GF-D8 (cell line): Measurements from ENCODE around the gene ZBTB7C.

ENCODE experiments used
- DNase-seq: peaks from one replicate; lab custom pipeline; 2025; lab: John Stamatoyannopoulos, UW

Gene ZBTB7C

GRCh38 chr18:48216639-48217257, 192.4 kb downstream of the ZBTB7C start:
- DNase-seq, result no peak

- no peak for DNase-seq
These were observed 193.1 kb downstream of the ZBTB7C start for GRCh38 chr18:48215876-48216638.

- DNase-seq, result no peak
These were observed 195.4 kb downstream of the ZBTB7C start for GRCh38 chr18:48213791-48214190.

- no peak for DNase-seq
These were observed 200.6 kb downstream of the ZBTB7C start for GRCh38 chr18:48208432-48209140.

GRCh38 chr18:48207733-48208132, 201.4 kb downstream of the ZBTB7C start:
- no peak for DNase-seq

- no peak for DNase-seq
These were observed 202.3 kb downstream of the ZBTB7C start for GRCh38 chr18:48206887-48207286.

GRCh38 chr18:48203961-48204666, 205.1 kb downstream of the ZBTB7C start:
- DNase-seq, result no peak

GRCh38 chr18:48203288-48203945, 205.8 kb downstream of the ZBTB7C start:
- DNase-seq, result no peak

- no peak for DNase-seq
These were observed 206.6 kb downstream of the ZBTB7C start for GRCh38 chr18:48202350-48203260.

- no peak for DNase-seq
These were observed 207.2 kb downstream of the ZBTB7C start for GRCh38 chr18:48202006-48202348.

- no peak for DNase-seq
These were observed 207.7 kb downstream of the ZBTB7C start for GRCh38 chr18:48201337-48202005.

GRCh38 chr18:48200631-48201336, 208.4 kb downstream of the ZBTB7C start:
- no peak for DNase-seq

GRCh38 chr18:48199399-48199798, 209.8 kb downstream of the ZBTB7C start:
- DNase-seq, result no peak

- no peak for DNase-seq
These were observed 211.4 kb downstream of the ZBTB7C start for GRCh38 chr18:48197819-48198218.

- no peak for DNase-seq
These were observed 213.4 kb downstream of the ZBTB7C start for GRCh38 chr18:48195787-48196186.

- DNase-seq, result no peak
These were observed 214.5 kb downstream of the ZBTB7C start for GRCh38 chr18:48194591-48195181.

- DNase-seq, result no peak
These were observed 215.4 kb downstream of the ZBTB7C start for GRCh38 chr18:48193521-48194492.

GRCh38 chr18:48192542-48192941, 216.6 kb downstream of the ZBTB7C start:
- no peak for DNase-seq
